Astrocyte (in vitro differentiated cells and primary cell): ENCODE data around the gene OPA1. TPM values are rescaled to one million over a fixed set of nuclear protein-coding genes. Genes with fewer than 3 reads are reported as not detected.
A peak's percentile ranks its signal among the peaks of the same experiment; 100 is the strongest.

Experiments used
- DNase-seq: peaks from one replicate; pipeline ENCODE4 v3.0.0-alpha.2; 2010; ENCODE audit warnings: low read depth
- FAIRE-seq: peaks from 2 replicates; lab custom pipeline; 2011; peaks lifted over from hg19 to GRCh38; lab: Jason Lieb, UNC
- H2AFZ ChIP-seq: 2 replicates; pipeline ENCODE4 v1.6.0; 2012; ENCODE audit warnings: low read depth, low read length, inconsistent platforms
- H3K27ac ChIP-seq: 2 replicates; pipeline ENCODE4 v1.5.1; 2011; ENCODE audit warnings: low read depth, low read length, inconsistent platforms
- H3K27me3 ChIP-seq: 2 replicates; pipeline ENCODE4 v1.6.0; 2011; ENCODE audit warnings: low read length, inconsistent platforms; ENCODE audit not compliant: insufficient read depth
- H3K36me3 ChIP-seq: 2 replicates; pipeline ENCODE4 v1.5.1; 2011; ENCODE audit warnings: low read length, inconsistent platforms; ENCODE audit not compliant: insufficient read depth
- H3K4me1 ChIP-seq: 2 replicates; pipeline ENCODE4 v1.5.1; 2011; ENCODE audit warnings: low read length, inconsistent platforms; ENCODE audit not compliant: insufficient read depth
- H3K4me2 ChIP-seq: 2 replicates; pipeline ENCODE4 v1.6.0; 2012; ENCODE audit warnings: low read length, inconsistent platforms
- H3K4me3 ChIP-seq: 2 replicates; pipeline ENCODE4 v1.5.1; 2011; ENCODE audit warnings: low read depth, mild to moderate bottlenecking, low read length, inconsistent platforms; ENCODE audit not compliant: insufficient read depth
- H3K79me2 ChIP-seq: 2 replicates; pipeline ENCODE4 v1.6.0; 2012; ENCODE audit warnings: mild to moderate bottlenecking, low read length, inconsistent platforms; ENCODE audit not compliant: insufficient read depth
- H3K9ac ChIP-seq: 2 replicates; pipeline ENCODE4 v1.6.0; 2012; ENCODE audit warnings: mild to moderate bottlenecking, low read length, inconsistent platforms
- H3K9me3 ChIP-seq: 2 replicates; pipeline ENCODE4 v1.5.1; 2012; ENCODE audit warnings: low read depth, mild to moderate bottlenecking, low read length, inconsistent platforms; ENCODE audit not compliant: insufficient read depth
- H4K20me1 ChIP-seq: 2 replicates; pipeline ENCODE4 v1.6.0; 2012; ENCODE audit warnings: low read length, inconsistent platforms; ENCODE audit not compliant: insufficient read depth
- H3K27ac Mint-ChIP-seq: one replicate; pipeline ENCODE4 v1.8.0; 2021; ENCODE audit warnings: mild to moderate bottlenecking, mixed read lengths; ENCODE audit not compliant: unreplicated experiment
- H3K27me3 Mint-ChIP-seq: one replicate; pipeline ENCODE4 v1.8.0; 2021; ENCODE audit warnings: low read depth, mixed read lengths; ENCODE audit not compliant: unreplicated experiment
- H3K36me3 Mint-ChIP-seq: one replicate; pipeline ENCODE4 v1.8.0; 2021; ENCODE audit warnings: low read depth, mixed read lengths; ENCODE audit not compliant: unreplicated experiment
- H3K4me1 Mint-ChIP-seq: one replicate; pipeline ENCODE4 v1.8.0; 2021; ENCODE audit warnings: low read depth, mixed read lengths; ENCODE audit not compliant: unreplicated experiment
- H3K4me3 Mint-ChIP-seq: one replicate; pipeline ENCODE4 v1.8.0; 2021; ENCODE audit warnings: mild to moderate bottlenecking, moderate library complexity, mixed read lengths; ENCODE audit not compliant: unreplicated experiment
- H3K9me3 Mint-ChIP-seq: one replicate; pipeline ENCODE4 v1.8.0; 2021; ENCODE audit warnings: mild to moderate bottlenecking, mixed read lengths; ENCODE audit not compliant: unreplicated experiment
- EZH2 ChIP-seq: IDR thresholded peaks from 2 replicates; pipeline ENCODE4 v1.6.1; 2012; ENCODE audit warnings: mild to moderate bottlenecking, low read length, inconsistent platforms; ENCODE audit not compliant: insufficient read depth
- total RNA-seq: library from RNA; stranded (reverse); gene quantifications from 2 replicates; pipeline ENCODE4 v1.2.1, GENCODE V29; 2021
- TF ChIP-seq, protein P1 (sequence below): IDR thresholded peaks from 2 replicates; pipeline ENCODE4 v1.5.1; 2011; ENCODE audit warnings: low read depth, mild to moderate bottlenecking, inconsistent platforms, low read length, moderate library complexity; ENCODE audit not compliant: insufficient read depth

Gene OPA1
- total RNA-seq, 1 donor from 2014 or later, result 61.8 TPM

DNA sequence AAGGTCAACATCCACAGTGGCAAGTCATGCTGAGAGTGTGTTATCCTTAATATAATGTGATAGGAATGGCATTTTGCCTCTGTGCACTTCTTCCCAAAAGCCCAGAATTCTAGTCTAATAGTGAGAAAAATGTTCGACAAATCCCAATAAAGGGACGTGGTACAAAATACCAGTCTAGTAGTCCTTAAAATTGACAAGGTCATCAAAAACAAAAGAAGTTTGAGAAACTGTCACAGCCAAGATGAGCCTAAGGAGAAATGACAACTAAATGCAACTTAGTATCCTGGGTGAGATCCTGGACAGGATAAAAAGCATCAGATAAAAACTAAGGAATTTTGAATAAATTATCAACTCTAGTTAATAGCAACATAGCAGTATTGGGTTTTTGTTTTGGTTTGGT, 23.9 kb upstream of the OPA1 start:
- Histone ChIP-seq H3K4me3 (no peak overlapping the region), H3K4me2 (no peak overlapping the region), H2AFZ (no peak overlapping the region), H3K9ac (no peak overlapping the region), H3K36me3 (no peaks in the 10 kb centered on the region), H3K27me3 (no peaks in the 10 kb centered on the region), H3K4me1 (no peaks in the 10 kb centered on the region), H3K79me2 (no peaks in the 10 kb centered on the region), H3K27ac (no peak overlapping the region), H3K9me3 (no peaks in the 10 kb centered on the region), H4K20me1 (no peaks in the 10 kb centered on the region)
- TF ChIP-seq, protein P1, sequence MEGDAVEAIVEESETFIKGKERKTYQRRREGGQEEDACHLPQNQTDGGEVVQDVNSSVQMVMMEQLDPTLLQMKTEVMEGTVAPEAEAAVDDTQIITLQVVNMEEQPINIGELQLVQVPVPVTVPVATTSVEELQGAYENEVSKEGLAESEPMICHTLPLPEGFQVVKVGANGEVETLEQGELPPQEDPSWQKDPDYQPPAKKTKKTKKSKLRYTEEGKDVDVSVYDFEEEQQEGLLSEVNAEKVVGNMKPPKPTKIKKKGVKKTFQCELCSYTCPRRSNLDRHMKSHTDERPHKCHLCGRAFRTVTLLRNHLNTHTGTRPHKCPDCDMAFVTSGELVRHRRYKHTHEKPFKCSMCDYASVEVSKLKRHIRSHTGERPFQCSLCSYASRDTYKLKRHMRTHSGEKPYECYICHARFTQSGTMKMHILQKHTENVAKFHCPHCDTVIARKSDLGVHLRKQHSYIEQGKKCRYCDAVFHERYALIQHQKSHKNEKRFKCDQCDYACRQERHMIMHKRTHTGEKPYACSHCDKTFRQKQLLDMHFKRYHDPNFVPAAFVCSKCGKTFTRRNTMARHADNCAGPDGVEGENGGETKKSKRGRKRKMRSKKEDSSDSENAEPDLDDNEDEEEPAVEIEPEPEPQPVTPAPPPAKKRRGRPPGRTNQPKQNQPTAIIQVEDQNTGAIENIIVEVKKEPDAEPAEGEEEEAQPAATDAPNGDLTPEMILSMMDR, result no peak
- no peak for TF ChIP-seq EZH2
- no peak overlapping the region for H3K27ac Mint-ChIP-seq
- no peaks in the 10 kb centered on the region for H3K36me3 Mint-ChIP-seq
- H3K9me3 Mint-ChIP-seq, result no peaks in the 10 kb centered on the region
- H3K4me3 Mint-ChIP-seq, result no peak overlapping the region
- peaks cover 7% of the 10 kb centered on the region for H3K4me1 Mint-ChIP-seq
- H3K27me3 Mint-ChIP-seq, result no peaks in the 10 kb centered on the region
- no peak for DNase-seq
- FAIRE-seq, result no peak

DNA sequence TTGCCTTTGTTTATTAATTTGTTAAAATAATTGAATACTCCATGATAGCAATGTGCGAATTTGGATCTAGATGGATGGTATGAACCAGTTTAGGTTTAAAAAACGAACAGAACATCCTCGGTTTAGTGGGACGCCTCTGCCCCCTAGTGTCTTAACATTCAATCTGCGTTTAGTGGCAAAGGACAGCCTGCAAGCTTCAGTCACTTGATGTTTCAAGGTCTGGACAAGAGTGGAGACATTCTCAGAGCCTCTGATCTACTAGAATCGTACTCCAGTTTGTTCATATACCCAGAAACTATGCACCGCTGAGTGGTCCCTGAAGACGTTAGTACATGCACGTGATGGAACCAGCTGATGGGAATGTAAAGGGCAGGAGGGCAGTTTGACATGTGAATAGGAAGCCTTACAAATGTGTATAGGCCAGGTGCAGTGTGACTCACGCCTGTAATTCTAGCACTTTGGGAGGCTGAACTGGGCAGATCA, 20.5 kb upstream of the OPA1 start:
- Histone ChIP-seq H3K27me3 (no peaks in the 10 kb centered on the region), H3K9ac (no peak overlapping the region), H3K9me3 (no peaks in the 10 kb centered on the region), H3K4me2 (no peak overlapping the region), H4K20me1 (no peaks in the 10 kb centered on the region), H3K79me2 (no peaks in the 10 kb centered on the region), H3K27ac (no peak overlapping the region), H3K36me3 (no peaks in the 10 kb centered on the region), H3K4me3 (no peak overlapping the region), H2AFZ (no peak overlapping the region), H3K4me1 (no peaks in the 10 kb centered on the region)
- no peak overlapping the region for H3K4me3 Mint-ChIP-seq
- FAIRE-seq (peak; percentile 83), DNase-seq (peak; percentile 34)
- H3K27ac Mint-ChIP-seq, result no peak overlapping the region
- peaks cover 13% of the 10 kb centered on the region for H3K4me1 Mint-ChIP-seq
- no peaks in the 10 kb centered on the region for H3K27me3 Mint-ChIP-seq
- no peaks in the 10 kb centered on the region for H3K9me3 Mint-ChIP-seq
- H3K36me3 Mint-ChIP-seq, result no peaks in the 10 kb centered on the region
- TF ChIP-seq EZH2, result no peak
- TF ChIP-seq, protein P1, result peak; percentile 81

DNA sequence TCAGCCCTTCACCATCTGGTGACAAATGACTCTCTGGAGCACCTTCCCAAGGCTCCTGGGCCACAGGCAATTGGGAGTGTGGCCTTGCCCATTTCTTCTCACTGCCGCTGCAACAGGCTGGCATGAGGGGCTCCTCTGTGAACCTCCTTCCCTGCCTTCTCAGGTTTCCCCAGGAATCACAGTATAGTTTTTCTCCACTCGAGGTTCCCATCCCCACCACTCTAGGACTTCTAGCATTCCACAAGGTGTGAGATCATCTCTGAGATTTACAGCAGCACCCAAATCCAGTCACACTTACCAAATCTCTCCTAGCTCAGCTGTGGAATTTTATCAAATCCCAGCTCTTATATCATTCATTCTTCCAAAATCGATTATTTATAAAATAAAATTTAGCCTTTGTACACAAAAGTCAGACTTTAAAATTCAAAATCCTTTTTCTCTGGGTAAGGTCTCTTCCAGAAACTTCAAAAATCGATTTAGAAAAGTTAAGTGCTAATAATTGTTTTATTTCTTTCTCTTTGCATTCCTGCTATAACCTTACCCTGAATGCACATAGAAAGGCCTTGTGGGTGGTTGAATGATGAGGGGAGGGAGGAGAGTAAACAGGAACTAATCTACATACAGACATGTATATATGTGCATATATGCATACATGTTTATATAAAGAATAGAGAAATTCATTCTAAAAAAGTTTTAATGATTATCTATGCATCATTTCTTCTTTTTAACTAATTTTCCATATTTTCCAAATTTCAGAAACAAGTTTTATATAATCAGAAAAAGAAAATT, 19.4 kb upstream of the OPA1 start:
- no peak overlapping the region for H3K4me2 ChIP-seq
- H3K36me3 ChIP-seq, result no peaks in the 10 kb centered on the region
- H3K9me3 ChIP-seq, result no peaks in the 10 kb centered on the region
- no peak overlapping the region for H3K27ac ChIP-seq
- Mint-ChIP-seq H3K36me3 (no peaks in the 10 kb centered on the region), H3K27me3 (no peaks in the 10 kb centered on the region), H3K4me1 (peaks cover 13% of the 10 kb centered on the region), H3K9me3 (no peaks in the 10 kb centered on the region), H3K27ac (peak overlapping the region; percentile 35), H3K4me3 (no peak overlapping the region)
- H4K20me1 ChIP-seq, result no peaks in the 10 kb centered on the region
- no peak for TF ChIP-seq EZH2
- TF ChIP-seq, protein P1, result no peak
- no peaks in the 10 kb centered on the region for H3K79me2 ChIP-seq
- FAIRE-seq, result no peak
- H3K4me3 ChIP-seq, result no peak overlapping the region
- H3K4me1 ChIP-seq, result no peaks in the 10 kb centered on the region
- H3K9ac ChIP-seq, result no peak overlapping the region
- H3K27me3 ChIP-seq, result no peaks in the 10 kb centered on the region
- no peak overlapping the region for H2AFZ ChIP-seq
- DNase-seq, result peak; percentile 31
